ENCODE measurements around the gene L3MBTL2. TPM values are rescaled to one million over a fixed set of nuclear protein-coding genes. Genes with fewer than 3 reads are reported as not detected.

The L3MBTL2 gene
- total and polyA plus RNA-seq, 10 of the 15 experiments (the other 5 are each of a cell fraction or from before 2014, with no cell fraction given) = 13.2 to 37.6 (median 28.2) TPM

GRCh38 chr22:41237707-41238569, 32.8 kb downstream of the L3MBTL2 start (continued):
- TF ChIP-seq, protein P1, sequence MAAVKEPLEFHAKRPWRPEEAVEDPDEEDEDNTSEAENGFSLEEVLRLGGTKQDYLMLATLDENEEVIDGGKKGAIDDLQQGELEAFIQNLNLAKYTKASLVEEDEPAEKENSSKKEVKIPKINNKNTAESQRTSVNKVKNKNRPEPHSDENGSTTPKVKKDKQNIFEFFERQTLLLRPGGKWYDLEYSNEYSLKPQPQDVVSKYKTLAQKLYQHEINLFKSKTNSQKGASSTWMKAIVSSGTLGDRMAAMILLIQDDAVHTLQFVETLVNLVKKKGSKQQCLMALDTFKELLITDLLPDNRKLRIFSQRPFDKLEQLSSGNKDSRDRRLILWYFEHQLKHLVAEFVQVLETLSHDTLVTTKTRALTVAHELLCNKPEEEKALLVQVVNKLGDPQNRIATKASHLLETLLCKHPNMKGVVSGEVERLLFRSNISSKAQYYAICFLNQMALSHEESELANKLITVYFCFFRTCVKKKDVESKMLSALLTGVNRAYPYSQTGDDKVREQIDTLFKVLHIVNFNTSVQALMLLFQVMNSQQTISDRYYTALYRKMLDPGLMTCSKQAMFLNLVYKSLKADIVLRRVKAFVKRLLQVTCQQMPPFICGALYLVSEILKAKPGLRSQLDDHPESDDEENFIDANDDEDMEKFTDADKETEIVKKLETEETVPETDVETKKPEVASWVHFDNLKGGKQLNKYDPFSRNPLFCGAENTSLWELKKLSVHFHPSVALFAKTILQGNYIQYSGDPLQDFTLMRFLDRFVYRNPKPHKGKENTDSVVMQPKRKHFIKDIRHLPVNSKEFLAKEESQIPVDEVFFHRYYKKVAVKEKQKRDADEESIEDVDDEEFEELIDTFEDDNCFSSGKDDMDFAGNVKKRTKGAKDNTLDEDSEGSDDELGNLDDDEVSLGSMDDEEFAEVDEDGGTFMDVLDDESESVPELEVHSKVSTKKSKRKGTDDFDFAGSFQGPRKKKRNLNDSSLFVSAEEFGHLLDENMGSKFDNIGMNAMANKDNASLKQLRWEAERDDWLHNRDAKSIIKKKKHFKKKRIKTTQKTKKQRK (IDR thresholded peaks at IDR 0.05; ENCODE audit: low read depth, low read length) = no peak
- TF ChIP-seq GATAD2B (conservative IDR thresholded peaks at IDR 0.05; ENCODE audit: low read depth) (peak; percentile 74; the same call in 1 of the 2 replicates), IKZF1 (conservative IDR thresholded peaks at IDR 0.05) (peak; percentile 70), MAX (IDR thresholded peaks at IDR 0.05; ENCODE audit: low read depth, low read length) (peak; percentile 47; the same call in 1 of the 2 replicates), ETV6 (conservative IDR thresholded peaks at IDR 0.05 in 1 of 2, IDR thresholded peaks at IDR 0.05 in 1 of 2; ENCODE audit: borderline replicate concordance in 1 of 2, low read depth in 1 of 2) (0 out of 4 replicates have a peak, but pooled peaks of 1 of the 2 experiments have one; percentile 24), YY1 (IDR thresholded peaks at IDR 0.05; ENCODE audit: low read depth, low read length) (peak; percentile 28; the same call in 1 of the 2 replicates), RAD21 (IDR thresholded peaks at IDR 0.05; ENCODE audit: insufficient read depth, low read depth, low read length) (peak; percentile 71), DPF2 (IDR thresholded peaks at IDR 0.05) (peak; percentile 78), NR2F1 (conservative IDR thresholded peaks at IDR 0.05) (peak; percentile 50; the same call in 1 of the 2 replicates), SPI1 (IDR thresholded peaks at IDR 0.05; ENCODE audit: borderline replicate concordance, insufficient read depth, low read depth, low read length) (peak; percentile 64; the same call in 1 of the 2 replicates), NKRF (conservative IDR thresholded peaks at IDR 0.05) (0 out of 2 replicates have a peak, but pooled peaks have one; percentile 51), USF2 (IDR thresholded peaks at IDR 0.05; ENCODE audit: borderline replicate concordance, low read depth, low read length) (no peak), BHLHE40 (IDR thresholded peaks at IDR 0.05; ENCODE audit: borderline replicate concordance in 1 of 2, low read depth in 2 of 2, low read length in 1 of 2) (peak; percentile 4 to 67; a peak in 2 of 4 replicates), SMAD1 (IDR thresholded peaks at IDR 0.05; ENCODE audit: low read depth, partially characterized antibody) (no peak), RFX5 (IDR thresholded peaks at IDR 0.05; ENCODE audit: low read depth, low read length) (peak; percentile 12; the same call in 1 of the 2 replicates)
- TF ChIP-seq, protein P2, sequence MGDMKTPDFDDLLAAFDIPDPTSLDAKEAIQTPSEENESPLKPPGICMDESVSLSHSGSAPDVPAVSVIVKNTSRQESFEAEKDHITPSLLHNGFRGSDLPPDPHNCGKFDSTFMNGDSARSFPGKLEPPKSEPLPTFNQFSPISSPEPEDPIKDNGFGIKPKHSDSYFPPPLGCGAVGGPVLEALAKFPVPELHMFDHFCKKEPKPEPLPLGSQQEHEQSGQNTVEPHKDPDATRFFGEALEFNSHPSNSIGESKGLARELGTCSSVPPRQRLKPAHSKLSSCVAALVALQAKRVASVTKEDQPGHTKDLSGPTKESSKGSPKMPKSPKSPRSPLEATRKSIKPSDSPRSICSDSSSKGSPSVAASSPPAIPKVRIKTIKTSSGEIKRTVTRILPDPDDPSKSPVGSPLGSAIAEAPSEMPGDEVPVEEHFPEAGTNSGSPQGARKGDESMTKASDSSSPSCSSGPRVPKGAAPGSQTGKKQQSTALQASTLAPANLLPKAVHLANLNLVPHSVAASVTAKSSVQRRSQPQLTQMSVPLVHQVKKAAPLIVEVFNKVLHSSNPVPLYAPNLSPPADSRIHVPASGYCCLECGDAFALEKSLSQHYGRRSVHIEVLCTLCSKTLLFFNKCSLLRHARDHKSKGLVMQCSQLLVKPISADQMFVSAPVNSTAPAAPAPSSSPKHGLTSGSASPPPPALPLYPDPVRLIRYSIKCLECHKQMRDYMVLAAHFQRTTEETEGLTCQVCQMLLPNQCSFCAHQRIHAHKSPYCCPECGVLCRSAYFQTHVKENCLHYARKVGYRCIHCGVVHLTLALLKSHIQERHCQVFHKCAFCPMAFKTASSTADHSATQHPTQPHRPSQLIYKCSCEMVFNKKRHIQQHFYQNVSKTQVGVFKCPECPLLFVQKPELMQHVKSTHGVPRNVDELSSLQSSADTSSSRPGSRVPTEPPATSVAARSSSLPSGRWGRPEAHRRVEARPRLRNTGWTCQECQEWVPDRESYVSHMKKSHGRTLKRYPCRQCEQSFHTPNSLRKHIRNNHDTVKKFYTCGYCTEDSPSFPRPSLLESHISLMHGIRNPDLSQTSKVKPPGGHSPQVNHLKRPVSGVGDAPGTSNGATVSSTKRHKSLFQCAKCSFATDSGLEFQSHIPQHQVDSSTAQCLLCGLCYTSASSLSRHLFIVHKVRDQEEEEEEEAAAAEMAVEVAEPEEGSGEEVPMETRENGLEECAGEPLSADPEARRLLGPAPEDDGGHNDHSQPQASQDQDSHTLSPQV (IDR thresholded peaks at IDR 0.05) = peak; percentile 65; the same call in 1 of the 2 replicates

Data from GM12878 (cell line).